GM10248 (cell line): ENCODE measurements around the gene ROM1.

Experiments used
- CTCF ChIA-PET: fragments of 300-600 bp; sonication (Branson Sonifier 250); formaldehyde crosslinking; extraction: SDS; loops from one replicate; lab custom pipeline; 2021; ENCODE audit warnings: antibody characterized with exemption; lab: Yijun Ruan, JAX
- POLR2A ChIA-PET: fragments of 350-650 bp; sonication (Branson Sonifier 250); formaldehyde crosslinking; extraction: SDS; loops from one replicate; lab custom pipeline; 2020; ENCODE audit warnings: antibody characterized with exemption; lab: Yijun Ruan, JAX
- DNase-seq: peaks from one replicate; pipeline ENCODE4 v3.0.0; 2012; ENCODE audit errors: extremely low spot score
- CTCF ChIP-seq: IDR thresholded peaks from 2 replicates; pipeline ENCODE4 v1.5.1; 2012; ENCODE audit warnings: mild to moderate bottlenecking, low read depth; ENCODE audit errors: extremely low read depth, missing control alignments, control extremely low read depth

The ROM1 gene

DNA sequence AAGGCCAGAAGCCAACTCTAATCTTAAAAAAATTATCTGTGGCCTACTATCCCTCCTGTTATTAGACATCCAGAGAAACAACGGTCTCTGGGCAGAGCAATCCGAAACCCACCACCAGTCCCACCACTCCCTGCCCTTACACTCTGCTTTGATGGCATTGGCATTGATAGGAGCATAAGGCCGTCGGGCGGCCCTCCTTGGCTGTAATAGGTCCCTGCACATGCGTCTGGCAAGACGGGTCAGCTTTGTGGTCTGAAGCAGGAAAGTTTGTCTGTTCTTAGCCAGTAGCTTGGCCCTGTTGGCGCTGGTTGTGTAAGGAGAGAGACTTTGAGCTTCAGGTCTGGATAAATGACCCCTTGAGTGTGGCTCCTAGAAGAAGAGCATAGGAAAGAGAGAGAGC is 17.9 kb upstream of the ROM1 start:
- ChIA-PET POLR2A (no interaction called here), CTCF (interaction anchor here (1.4 to 2.6 kb wide), 2 partner anchors 16 to 99 kb away, joined by 5 to 7 read pairs; no protein-coding TSS in a partner anchor)
- no peak for DNase-seq
- TF ChIP-seq CTCF: no peak

GRCh38 chr11:62599069-62599696 is 13.9 kb upstream of the ROM1 start:
- DNase-seq: peak; percentile 93
- ChIA-PET POLR2A (interaction anchor here (0.8 to 3.1 kb wide), 4 partner anchors 7 to 66 kb away, joined by 3 to 64 read pairs (median 5); partner anchors contain the start of genes C11orf98, CSKMT and TUT1), CTCF (interaction anchor here (1.5 to 2.5 kb wide), 2 partner anchors 12 to 15 kb away, joined by 4 to 12 read pairs; partner anchors contain the start of gene EML3)
- TF ChIP-seq CTCF: no peak

- ChIA-PET CTCF (interaction anchor here (2.1 to 2.5 kb wide), 2 partner anchors 8 to 12 kb away, joined by 12 to 26 read pairs; partner anchors contain the start of genes EML3 and TUT1), POLR2A (interaction anchor here (1.0 to 3.1 kb wide), 3 partner anchors 8 to 65 kb away, joined by 3 to 64 read pairs (median 6); partner anchors contain the start of genes C11orf98, CSKMT and TUT1)
- DNase-seq: no peak
- no peak for TF ChIP-seq CTCF
Observed at GRCh38 chr11:62599901-62600300, 13.2 kb upstream of the ROM1 start.

GRCh38 chr11:62600367-62601121 is 12.5 kb upstream of the ROM1 start:
- ChIA-PET CTCF (interaction anchor here (1.3 to 2.5 kb wide), 3 partner anchors 8 to 19 kb away, joined by 4 to 26 read pairs (median 12); partner anchors contain the start of genes EML3 and TUT1), POLR2A (interaction anchor here (1.2 to 3.1 kb wide), 3 partner anchors 9 to 64 kb away, joined by 4 to 64 read pairs (median 21); partner anchors contain the start of genes C11orf98, CSKMT and TUT1)
- no peak for DNase-seq
- TF ChIP-seq CTCF: no peak

DNA sequence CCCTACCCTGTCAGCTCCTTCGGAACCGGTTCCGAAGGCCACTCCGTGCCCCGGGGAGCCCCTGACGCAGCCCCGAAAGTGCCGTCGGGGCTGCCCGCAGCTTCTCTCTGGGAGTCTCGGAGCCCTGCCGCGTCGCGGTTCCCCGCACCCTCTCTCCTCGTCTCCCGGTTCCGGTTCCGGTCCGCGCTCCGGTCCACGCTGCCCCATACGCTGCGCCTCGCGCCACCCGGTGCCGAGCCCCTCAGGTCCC is 12.0 kb upstream of the ROM1 start:
- ChIA-PET POLR2A (interaction anchor here (1.0 to 3.1 kb wide), 7 partner anchors 9 to 240 kb away, joined by 3 to 64 read pairs (median 6); partner anchors contain the start of genes C11orf98, CSKMT, INTS5 and TUT1), CTCF (interaction anchor here (0.8 to 2.1 kb wide), 5 partner anchors 9 to 176 kb away, joined by 4 to 26 read pairs (median 5); partner anchors contain the start of gene TUT1)
- no peak for TF ChIP-seq CTCF
- peak; percentile 24 for DNase-seq
